Erythroblast (primary cell): Measurements from ENCODE around the gene SMIM9.

Experiments
- DNase-seq, 2 experiments: peaks; one replicate each; lab custom pipeline; 2025; lab: John Stamatoyannopoulos, UW
- GATA1 ChIP-seq: IDR thresholded peaks from 2 replicates; pipeline ENCODE4 v1.6.1; 2011; ENCODE audit warnings: low read depth, mild to moderate bottlenecking, control low read depth, low read length, moderate library complexity
- POLR2A ChIP-seq: IDR thresholded peaks from 2 replicates; pipeline ENCODE4 v1.6.1; 2011; ENCODE audit warnings: mild to moderate bottlenecking, low read length

Gene SMIM9

DNA sequence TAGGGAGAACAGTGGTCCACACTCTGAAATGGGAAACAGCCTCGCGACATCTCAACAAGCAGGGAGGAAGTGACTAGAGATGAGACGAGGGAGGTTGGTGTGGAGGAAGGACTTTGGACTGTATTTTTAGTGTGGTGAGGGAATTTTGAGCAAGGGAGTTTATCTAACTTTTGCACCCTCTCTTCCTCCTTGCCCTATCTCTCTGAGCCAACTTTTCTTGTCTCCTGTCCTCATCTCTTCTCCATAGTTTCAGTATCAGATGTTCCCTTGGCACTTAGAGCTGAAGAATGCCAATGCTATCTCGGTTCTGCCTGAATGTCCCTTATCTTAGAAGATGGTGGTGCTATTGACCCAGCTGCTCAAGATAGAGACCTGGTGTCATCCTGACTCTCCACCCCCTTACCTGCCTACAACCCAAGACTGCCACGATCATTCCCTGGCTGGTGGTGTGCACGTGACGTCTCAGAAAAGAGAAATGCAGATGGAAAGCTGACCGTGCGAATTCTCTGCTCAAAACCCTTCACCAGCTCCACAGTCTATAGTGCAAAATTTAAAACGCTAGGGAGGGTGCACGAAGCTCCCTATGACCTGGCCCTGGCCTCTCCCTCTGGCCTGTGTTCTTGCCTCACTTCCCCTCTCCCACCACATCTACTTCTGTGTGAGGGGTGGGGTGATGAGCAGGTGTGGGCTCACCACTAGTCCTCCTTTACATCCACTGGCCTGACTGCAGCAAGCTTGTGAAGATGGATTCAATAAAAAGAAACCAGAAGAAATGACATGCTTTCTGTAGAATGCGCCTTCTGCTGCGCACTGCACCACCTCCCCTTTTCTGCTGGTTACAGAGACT lies 50.1 kb downstream of the SMIM9 start:
- peak; percentile 36 for TF ChIP-seq GATA1
- peak; percentile 25 for TF ChIP-seq POLR2A
- DNase-seq, result peak; percentile 78 to 84

- TF ChIP-seq POLR2A, result no peak
- no peak for TF ChIP-seq GATA1
- DNase-seq, result no peak
Measured at GRCh38 chrX:154780968-154781367, 53.5 kb downstream of the SMIM9 start.

GRCh38 chrX:154779261-154779660 lies 55.2 kb downstream of the SMIM9 start:
- TF ChIP-seq POLR2A, result no peak
- no peak for TF ChIP-seq GATA1
- DNase-seq, result no peak

GRCh38 chrX:154776753-154777152 lies 57.7 kb downstream of the SMIM9 start:
- no peak for DNase-seq
- TF ChIP-seq POLR2A (peak; percentile 12), GATA1 (no peak)

DNA sequence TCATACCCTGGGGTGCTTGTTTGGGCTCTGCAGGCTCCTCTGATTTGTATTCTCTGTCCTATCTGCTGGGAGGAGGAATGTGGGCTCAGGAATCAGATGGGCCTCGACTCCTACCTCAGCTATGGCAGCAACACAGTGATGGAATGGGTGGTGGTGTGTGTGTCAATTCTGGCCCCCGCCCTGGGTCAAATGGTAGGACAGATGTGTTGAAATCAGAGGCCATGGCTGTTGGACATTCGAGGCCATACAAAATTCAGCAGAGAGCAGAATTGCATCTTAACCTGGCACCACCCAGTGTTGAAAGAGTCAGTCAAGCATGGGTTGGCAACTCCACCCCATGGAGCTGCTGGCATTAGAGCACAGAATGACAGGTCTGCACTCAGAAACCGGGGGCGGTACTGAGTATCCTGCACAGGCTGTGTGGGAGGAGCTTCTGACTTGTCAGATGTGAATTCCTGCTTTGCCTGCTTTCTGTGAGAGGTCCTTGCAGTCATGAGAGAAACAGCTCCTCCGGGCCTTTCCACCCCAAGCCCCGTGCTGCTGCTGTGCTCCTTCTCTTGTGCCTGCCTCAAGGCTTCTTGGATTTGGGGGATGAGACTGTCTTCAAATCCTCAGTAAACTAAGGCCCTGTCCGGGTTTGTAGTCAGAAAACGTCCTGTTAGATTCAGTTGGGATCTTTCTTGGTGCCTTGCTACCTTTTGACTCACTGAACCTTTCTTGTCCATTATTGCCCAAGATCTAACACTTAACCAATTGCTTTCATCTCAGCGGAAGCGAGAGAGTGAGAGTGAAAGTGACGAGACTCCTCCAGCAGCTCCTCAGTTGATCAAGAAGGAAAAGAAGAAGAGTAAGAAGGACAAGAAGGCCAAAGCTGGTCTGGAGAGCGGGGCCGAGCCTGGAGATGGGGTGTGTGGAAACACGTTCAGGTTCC lies 58.8 kb downstream of the SMIM9 start:
- DNase-seq, result peak; percentile 49 to 67
- TF ChIP-seq GATA1, result no peak
- peak; percentile 27 for TF ChIP-seq POLR2A

- no peak for DNase-seq
- TF ChIP-seq GATA1 (no peak), POLR2A (no peak)
Measured at GRCh38 chrX:154774622-154775021, 59.8 kb downstream of the SMIM9 start.
